Measurements from ENCODE around the gene MRPL36. TPM values are rescaled to one million over a fixed set of nuclear protein-coding genes. Genes with fewer than 3 reads are reported as not detected.
A peak's percentile ranks its signal among the peaks of the same experiment; 100 is the strongest.

The MRPL36 gene
- total RNA-seq, 2 experiments from 2014 or later: 51.4 to 64.9 TPM

GRCh38 chr5:1827886-1828397 lies 28.3 kb upstream of the MRPL36 start:
- H3K36me3 Mint-ChIP-seq (ENCODE audit: low read depth): peaks cover 11% of the 10 kb centered on the region
- H3K27me3 Mint-ChIP-seq: no peaks in the 10 kb centered on the region
- ChIA-PET CTCF (no interaction called here), POLR2A (no interaction called here)
- ATAC-seq: peak; percentile 89
- H3K27ac Mint-ChIP-seq: no peak overlapping the region
- no peaks in the 10 kb centered on the region for H3K4me1 Mint-ChIP-seq
- H3K4me3 Mint-ChIP-seq: no peak overlapping the region
- no peaks in the 10 kb centered on the region for H3K9me3 Mint-ChIP-seq (ENCODE audit: low read depth)
- peak; percentile 52 for DNase-seq
- intact Hi-C loops (cut with DNase I, micrococcal nuclease): no loop called here

DNA sequence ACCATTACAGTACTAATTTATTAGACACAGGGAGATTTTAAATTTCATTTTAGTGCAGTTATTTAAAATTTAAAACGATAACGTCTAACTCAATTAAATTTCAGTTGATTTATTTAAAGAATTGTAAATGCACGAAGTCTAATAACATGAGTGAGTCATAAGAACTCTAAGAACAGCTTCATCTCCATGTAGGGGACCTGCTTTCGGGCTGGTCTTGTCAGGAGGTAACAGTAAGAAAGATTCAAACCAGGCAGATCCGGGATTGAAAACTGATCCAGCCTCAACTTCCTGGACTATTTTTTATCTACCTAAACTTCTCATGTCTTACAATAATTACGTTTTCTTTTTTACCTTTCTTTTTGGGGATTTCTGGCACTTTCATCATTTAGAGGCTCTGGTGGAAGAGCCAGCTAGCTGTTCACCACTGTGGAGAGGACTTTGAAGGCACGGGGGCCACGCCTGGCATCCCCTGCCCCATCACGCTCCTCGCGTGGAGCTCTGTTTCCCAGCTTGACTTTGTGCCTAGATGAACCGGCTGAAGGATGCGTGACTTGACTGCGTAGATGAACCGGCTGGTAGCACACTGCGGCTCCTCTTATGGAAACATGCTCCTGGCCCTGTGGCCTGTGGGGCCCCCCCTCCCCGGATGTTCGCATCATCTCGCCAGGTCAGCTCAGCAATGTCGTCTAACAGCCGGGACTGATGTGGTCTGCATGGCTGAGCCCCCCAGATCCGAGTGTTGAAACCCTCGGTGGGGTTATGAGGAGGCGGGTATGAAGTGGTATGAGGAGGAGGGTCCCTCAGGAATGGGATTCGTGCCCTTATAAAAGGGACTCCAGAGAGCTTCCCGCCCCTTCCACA lies 27.6 kb upstream of the MRPL36 start:
- DNase-seq: no peak
- no peaks in the 10 kb centered on the region for H3K4me1 Mint-ChIP-seq
- CTCF ChIA-PET: no interaction called here
- no peak overlapping the region for H3K4me3 Mint-ChIP-seq
- ATAC-seq: no peak
- no peaks in the 10 kb centered on the region for H3K9me3 Mint-ChIP-seq (ENCODE audit: low read depth)
- POLR2A ChIA-PET: no interaction called here
- intact Hi-C loops (cut with DNase I, micrococcal nuclease): no loop called here
- H3K36me3 Mint-ChIP-seq (ENCODE audit: low read depth): peaks cover 11% of the 10 kb centered on the region
- no peaks in the 10 kb centered on the region for H3K27me3 Mint-ChIP-seq
- H3K27ac Mint-ChIP-seq: no peak overlapping the region

- ChIA-PET POLR2A (no interaction called here), CTCF (no interaction called here)
- H3K4me1 Mint-ChIP-seq: no peaks in the 10 kb centered on the region
- no peaks in the 10 kb centered on the region for H3K9me3 Mint-ChIP-seq (ENCODE audit: low read depth)
- no peak overlapping the region for H3K4me3 Mint-ChIP-seq
- peaks cover 14% of the 10 kb centered on the region for H3K36me3 Mint-ChIP-seq (ENCODE audit: low read depth)
- no peaks in the 10 kb centered on the region for H3K27me3 Mint-ChIP-seq
- intact Hi-C loops (cut with DNase I, micrococcal nuclease): no loop called here
- ATAC-seq: no peak
- H3K27ac Mint-ChIP-seq: no peak overlapping the region
- no peak for DNase-seq
Observed at GRCh38 chr5:1826235-1826980, 26.8 kb upstream of the MRPL36 start.

- Mint-ChIP-seq H3K27ac (no peak overlapping the region), H3K9me3 (ENCODE audit: low read depth) (no peaks in the 10 kb centered on the region), H3K4me3 (no peak overlapping the region), H3K4me1 (no peaks in the 10 kb centered on the region), H3K27me3 (no peaks in the 10 kb centered on the region), H3K36me3 (ENCODE audit: low read depth) (peaks cover 18% of the 10 kb centered on the region)
- intact Hi-C loops (cut with DNase I, micrococcal nuclease): no loop called here
- no peak for DNase-seq
- CTCF ChIA-PET: no interaction called here
- ATAC-seq: no peak
- POLR2A ChIA-PET: no interaction called here
Observed at GRCh38 chr5:1824903-1825841, 25.5 kb upstream of the MRPL36 start.

- peaks cover 16% of the 10 kb centered on the region for H3K36me3 Mint-ChIP-seq (ENCODE audit: low read depth)
- H3K9me3 Mint-ChIP-seq (ENCODE audit: low read depth): no peaks in the 10 kb centered on the region
- H3K4me3 Mint-ChIP-seq: no peak overlapping the region
- H3K27me3 Mint-ChIP-seq: no peaks in the 10 kb centered on the region
- H3K27ac Mint-ChIP-seq: no peak overlapping the region
- no peak for ATAC-seq
- intact Hi-C loops (cut with DNase I, micrococcal nuclease): no loop called here
- CTCF ChIA-PET: no interaction called here
- no peak for DNase-seq
- POLR2A ChIA-PET: no interaction called here
- H3K4me1 Mint-ChIP-seq: no peaks in the 10 kb centered on the region
Observed at GRCh38 chr5:1824109-1824821, 24.6 kb upstream of the MRPL36 start.

DNA sequence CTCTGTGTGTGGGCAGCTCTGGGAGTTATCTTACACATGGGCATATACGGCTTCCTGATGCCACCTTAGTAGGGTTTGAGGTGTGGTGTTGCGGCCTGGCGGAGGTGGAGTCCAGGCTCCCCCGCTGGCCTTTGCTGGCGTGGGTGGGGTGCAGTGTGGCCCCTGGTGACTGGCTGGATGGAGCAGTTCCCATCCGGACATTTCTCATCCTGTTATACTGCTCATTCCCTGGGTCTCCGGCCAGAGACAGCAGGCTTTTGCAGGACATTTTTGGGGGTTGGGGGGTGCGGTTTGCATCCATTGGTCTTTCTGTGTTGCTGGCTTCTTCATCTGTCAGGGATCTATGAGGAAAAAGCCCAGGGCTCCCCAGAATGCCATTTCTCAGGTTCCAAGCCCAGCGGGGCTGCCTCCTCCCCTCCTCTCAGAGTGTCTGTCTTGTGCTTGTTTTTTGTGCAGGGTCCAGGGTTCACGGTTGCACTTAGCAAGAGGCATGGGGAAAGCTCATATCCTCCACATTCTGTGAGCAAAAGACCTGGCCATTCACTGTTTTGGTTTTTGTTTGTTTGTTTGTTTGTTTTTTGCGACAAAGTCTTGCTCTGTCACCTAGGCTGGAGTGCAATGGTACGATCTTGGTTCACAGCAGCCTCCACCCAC lies 23.9 kb upstream of the MRPL36 start:
- intact Hi-C loops (cut with DNase I, micrococcal nuclease): no loop called here
- H3K27ac Mint-ChIP-seq: no peak overlapping the region
- POLR2A ChIA-PET: no interaction called here

GRCh38 chr5:1821862-1822261 lies 22.2 kb upstream of the MRPL36 start:
- DNase-seq (no peak), ATAC-seq (no peak)
- POLR2A ChIA-PET: interaction anchor here (0.5 kb wide), 1 partner anchor 739 kb away, joined by 3 read pairs; no protein-coding TSS in a partner anchor
- Mint-ChIP-seq H3K9me3 (ENCODE audit: low read depth) (no peaks in the 10 kb centered on the region), H3K27me3 (no peaks in the 10 kb centered on the region), H3K4me1 (peaks cover 2% of the 10 kb centered on the region), H3K36me3 (ENCODE audit: low read depth) (peaks cover 30% of the 10 kb centered on the region), H3K27ac (no peak overlapping the region), H3K4me3 (no peak overlapping the region)
- CTCF ChIA-PET: no interaction called here
- intact Hi-C loops (cut with DNase I, micrococcal nuclease): no loop called here

More for the DNA sequence above, 23.9 kb upstream of the MRPL36 start:
- no peak overlapping the region for H3K4me3 Mint-ChIP-seq
- CTCF ChIA-PET: no interaction called here
- DNase-seq (no peak), ATAC-seq (no peak)
- no peaks in the 10 kb centered on the region for H3K4me1 Mint-ChIP-seq
- no peaks in the 10 kb centered on the region for H3K27me3 Mint-ChIP-seq
- peaks cover 17% of the 10 kb centered on the region for H3K36me3 Mint-ChIP-seq (ENCODE audit: low read depth)
- H3K9me3 Mint-ChIP-seq (ENCODE audit: low read depth): no peaks in the 10 kb centered on the region

GRCh38 chr5:1820926-1821325 lies 21.3 kb upstream of the MRPL36 start:
- Mint-ChIP-seq H3K4me1 (peaks cover 2% of the 10 kb centered on the region), H3K27me3 (no peaks in the 10 kb centered on the region), H3K36me3 (ENCODE audit: low read depth) (peaks cover 34% of the 10 kb centered on the region), H3K9me3 (ENCODE audit: low read depth) (no peaks in the 10 kb centered on the region), H3K4me3 (no peak overlapping the region), H3K27ac (no peak overlapping the region)
- CTCF ChIA-PET: interaction anchor here (0.7 to 1.3 kb wide), 4 partner anchors 12 to 169 kb away, joined by 3 to 4 read pairs (median 3); partner anchors contain the start of gene NDUFS6
- intact Hi-C loops (cut with DNase I, micrococcal nuclease): no loop called here
- ATAC-seq (no peak), DNase-seq (no peak)
- POLR2A ChIA-PET: no interaction called here

DNA sequence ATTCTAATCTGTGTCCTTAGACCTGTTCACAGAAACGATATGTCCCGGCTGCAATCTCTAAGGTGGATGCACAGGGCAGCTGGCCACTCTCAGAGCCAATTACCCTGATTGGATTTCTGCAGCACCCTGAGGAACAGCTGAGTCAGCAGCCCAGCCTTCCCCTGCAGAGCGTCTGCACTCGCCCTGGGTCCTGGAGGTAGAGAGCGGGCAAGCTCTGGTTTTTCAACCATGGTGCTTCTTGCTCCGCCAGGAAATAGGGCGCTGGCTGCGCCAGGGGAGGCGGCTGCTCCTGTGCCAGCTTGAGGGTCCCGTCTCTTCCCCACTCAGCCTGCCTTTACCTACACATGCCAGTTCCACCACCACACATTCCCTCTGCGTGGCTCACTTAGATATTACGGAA lies 20.7 kb upstream of the MRPL36 start:
- H3K36me3 Mint-ChIP-seq (ENCODE audit: low read depth): peaks cover 36% of the 10 kb centered on the region
- H3K4me3 Mint-ChIP-seq: no peak overlapping the region
- H3K27ac Mint-ChIP-seq: no peak overlapping the region
- ChIA-PET CTCF (interaction anchor here (0.7 to 1.3 kb wide), 4 partner anchors 12 to 170 kb away, joined by 3 to 4 read pairs (median 3); partner anchors contain the start of gene NDUFS6), POLR2A (no interaction called here)
- H3K9me3 Mint-ChIP-seq (ENCODE audit: low read depth): no peaks in the 10 kb centered on the region
- H3K4me1 Mint-ChIP-seq: peaks cover 2% of the 10 kb centered on the region
- intact Hi-C loops (cut with DNase I, micrococcal nuclease): no loop called here
- no peak for ATAC-seq
- H3K27me3 Mint-ChIP-seq: no peaks in the 10 kb centered on the region
- no peak for DNase-seq

- H3K4me3 Mint-ChIP-seq: no peak overlapping the region
- no peak for DNase-seq
- H3K4me1 Mint-ChIP-seq: peaks cover 2% of the 10 kb centered on the region
- intact Hi-C loops (cut with DNase I, micrococcal nuclease): no loop called here
- ChIA-PET POLR2A (no interaction called here), CTCF (interaction anchor here (0.9 to 1.3 kb wide), 2 partner anchors 18 to 41 kb away, joined by 3 to 4 read pairs; partner anchors contain the start of gene NDUFS6)
- no peak for ATAC-seq
- no peak overlapping the region for H3K27ac Mint-ChIP-seq
- no peaks in the 10 kb centered on the region for H3K9me3 Mint-ChIP-seq (ENCODE audit: low read depth)
- H3K36me3 Mint-ChIP-seq (ENCODE audit: low read depth): peaks cover 44% of the 10 kb centered on the region
- no peaks in the 10 kb centered on the region for H3K27me3 Mint-ChIP-seq
Observed at GRCh38 chr5:1819458-1819857, 19.8 kb upstream of the MRPL36 start.

All from activated CD4-positive, alpha-beta T cell treated with anti-CD3 and anti-CD28 coated beads for 36 hours (primary cell).